ENCODE data around the gene HOXC6. TPM values are rescaled to one million over a fixed set of nuclear protein-coding genes. Genes with fewer than 3 reads are reported as not detected.

The HOXC6 gene
- total RNA-seq, 2 donors from 2014 or later: not detected

DNA sequence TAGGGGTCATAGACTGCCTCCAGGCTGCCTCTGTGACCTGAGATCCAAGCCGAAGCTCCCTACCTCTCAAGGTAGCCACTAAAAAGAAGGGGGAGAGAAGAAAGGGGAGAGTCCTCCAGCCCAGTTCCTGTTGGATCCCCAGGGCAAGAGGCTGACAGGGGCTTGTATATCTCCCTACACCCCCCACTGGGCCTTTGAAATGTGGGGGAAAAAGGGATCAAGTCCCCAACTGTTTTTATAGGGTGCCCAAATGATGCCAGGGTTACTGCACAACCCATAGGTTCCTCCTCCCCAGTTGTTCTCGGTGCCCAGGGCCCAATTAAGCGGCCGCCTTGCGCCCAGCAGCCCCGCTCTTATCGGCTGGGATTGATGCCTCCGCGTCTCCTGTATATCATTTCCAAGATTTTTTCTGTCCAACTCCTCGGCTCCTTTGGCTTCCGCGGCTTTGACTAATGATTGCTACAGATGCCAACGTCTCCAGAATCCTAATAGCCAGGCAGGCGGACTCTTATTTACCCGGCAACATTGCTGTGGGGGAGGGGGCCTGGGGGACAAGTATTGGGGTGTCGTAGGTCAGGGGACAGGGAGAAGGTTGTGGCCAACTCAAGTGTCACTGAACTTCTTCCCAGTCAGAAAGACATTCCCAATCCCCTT is 17.8 kb downstream of the HOXC6 start:
- ATAC-seq (no peak), DNase-seq (no peak)
- intact Hi-C loops (cut with DNase I, micrococcal nuclease): no loop called here

DNA sequence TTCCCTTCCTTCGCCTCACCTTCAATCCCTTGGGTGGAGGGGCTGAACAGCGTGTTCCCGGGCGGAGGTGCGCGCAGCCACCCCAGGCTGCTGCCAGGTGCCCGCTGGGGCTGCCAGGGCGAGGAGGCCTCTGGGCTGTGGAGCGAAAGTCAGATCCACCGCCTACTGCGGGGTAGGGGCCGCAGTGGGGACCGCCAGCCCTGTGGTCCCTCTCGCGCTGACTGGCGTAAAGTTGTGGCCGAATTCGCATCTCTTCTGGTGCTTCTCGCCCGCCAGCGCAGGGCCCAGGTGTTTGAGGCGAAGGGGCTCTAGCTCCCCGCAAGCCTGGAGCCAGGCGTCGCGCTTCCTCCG is 18.5 kb downstream of the HOXC6 start:
- ATAC-seq (no peak), DNase-seq (no peak)
- intact Hi-C loops (cut with DNase I, micrococcal nuclease): no loop called here

DNA sequence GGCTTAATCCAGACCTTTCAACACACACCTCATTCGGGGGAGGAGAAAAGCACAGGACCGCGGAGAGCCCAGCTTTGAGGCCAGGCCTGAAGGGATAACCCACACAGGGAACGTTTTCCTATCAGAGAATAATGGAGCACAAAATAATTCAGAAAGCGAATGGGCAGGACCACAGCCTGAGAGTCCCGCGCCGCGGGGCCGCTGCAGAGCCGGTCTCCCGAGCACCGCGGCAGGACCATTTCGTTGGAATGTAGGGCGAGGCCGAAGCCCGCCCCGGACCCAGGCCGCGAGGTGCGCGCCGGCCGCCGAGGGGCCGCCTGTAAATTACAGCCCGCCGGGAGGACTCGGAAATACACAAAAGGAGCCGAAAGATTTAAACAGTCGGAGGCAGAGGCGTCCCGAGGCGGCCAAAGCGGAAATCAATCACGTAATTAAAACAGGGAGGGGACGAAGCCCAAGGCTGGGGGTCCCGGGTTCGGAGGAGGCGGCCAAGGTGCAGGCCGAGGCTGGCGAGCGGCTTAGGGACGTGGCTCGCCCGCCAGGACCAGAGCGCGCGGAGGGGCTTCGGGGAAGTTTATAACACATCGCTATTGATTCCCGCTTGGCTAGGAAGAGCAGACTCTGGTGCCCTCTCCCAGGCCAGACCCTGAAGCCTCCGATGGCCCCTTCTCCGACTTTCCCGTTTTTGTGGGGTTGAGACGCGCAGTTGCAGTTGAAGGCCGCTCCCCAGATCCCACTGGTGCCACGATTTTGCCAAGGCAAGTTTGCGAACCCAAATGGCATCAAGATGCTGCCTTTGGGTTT is 19.1 kb downstream of the HOXC6 start:
- ATAC-seq (no peak), DNase-seq (no peak)
- intact Hi-C loops (cut with DNase I, micrococcal nuclease): no loop called here

DNA sequence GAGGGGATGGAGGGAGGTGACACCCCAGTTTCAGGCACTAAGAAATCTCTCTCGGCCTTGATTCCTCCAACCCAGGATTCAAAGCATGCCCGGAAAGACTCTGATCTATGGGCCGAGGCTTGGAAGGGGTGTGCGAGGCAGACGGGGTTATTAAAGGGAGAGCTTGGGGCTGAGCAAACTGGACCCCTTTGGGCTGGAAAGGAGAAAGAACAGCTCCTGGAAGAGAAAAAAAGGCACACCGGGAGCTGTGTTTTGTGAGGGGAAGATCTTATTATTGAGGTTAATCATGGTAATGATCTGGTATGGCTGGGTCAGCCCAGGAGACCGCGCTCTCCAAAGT is 19.7 kb downstream of the HOXC6 start:
- DNase-seq: no peak
- ATAC-seq: no peak
- intact Hi-C loops (cut with DNase I, micrococcal nuclease): no loop called here

DNA sequence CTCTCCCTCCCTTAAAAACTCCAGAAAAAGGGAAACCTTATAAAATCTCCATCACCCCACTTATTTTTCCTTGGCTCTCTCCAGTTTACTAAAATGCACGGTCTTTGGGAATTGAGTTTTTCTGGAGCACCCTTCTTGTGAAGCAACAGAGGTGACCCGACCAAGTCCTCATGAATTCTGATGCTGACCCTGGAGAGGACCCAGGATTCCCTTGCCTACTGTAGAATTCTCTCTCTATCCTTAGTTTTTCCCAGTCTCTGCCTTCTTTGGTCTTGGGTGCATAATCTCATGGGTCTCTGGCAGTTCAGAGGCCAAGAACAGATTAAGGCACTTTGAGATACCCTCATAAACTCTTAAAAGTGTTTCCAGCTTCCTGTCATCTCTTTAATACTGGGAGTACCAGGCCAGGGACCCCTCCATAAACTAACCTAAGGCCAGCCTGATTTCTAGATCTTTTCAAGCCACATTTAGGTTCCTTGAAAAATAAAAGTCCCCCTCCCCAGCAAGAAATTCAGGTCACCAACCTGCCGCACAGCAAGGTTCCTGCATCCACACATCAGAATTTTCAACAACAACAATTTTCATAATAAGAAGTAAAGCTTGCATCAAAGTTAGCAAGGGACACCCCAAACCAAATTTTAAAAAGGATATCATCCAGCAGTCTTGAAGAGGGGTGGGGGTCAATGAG is 20.3 kb downstream of the HOXC6 start:
- ATAC-seq (no peak), DNase-seq (no peak)
- intact Hi-C loops (cut with DNase I, micrococcal nuclease): no loop called here

DNA sequence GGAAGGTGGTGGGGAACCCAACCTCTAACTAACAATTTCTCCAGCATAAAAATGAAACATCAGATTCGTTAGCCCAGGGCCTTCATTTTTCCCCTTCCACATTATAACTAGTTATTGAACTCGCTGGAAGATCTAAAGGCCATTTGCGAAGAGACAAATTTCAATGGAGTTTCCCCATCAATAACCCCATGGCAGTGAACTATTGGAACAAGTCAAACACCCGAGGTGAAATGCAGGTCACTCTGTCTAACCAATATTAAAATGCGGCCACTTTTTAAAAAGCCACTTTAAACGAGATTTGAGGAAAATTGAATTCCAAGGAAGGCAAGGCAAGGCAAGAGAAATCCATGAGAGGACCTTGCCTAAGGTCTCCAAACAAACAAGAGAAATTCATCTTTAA is 20.9 kb downstream of the HOXC6 start:
- DNase-seq: no peak
- ATAC-seq: no peak
- intact Hi-C loops (cut with DNase I, micrococcal nuclease): no loop called here

DNA sequence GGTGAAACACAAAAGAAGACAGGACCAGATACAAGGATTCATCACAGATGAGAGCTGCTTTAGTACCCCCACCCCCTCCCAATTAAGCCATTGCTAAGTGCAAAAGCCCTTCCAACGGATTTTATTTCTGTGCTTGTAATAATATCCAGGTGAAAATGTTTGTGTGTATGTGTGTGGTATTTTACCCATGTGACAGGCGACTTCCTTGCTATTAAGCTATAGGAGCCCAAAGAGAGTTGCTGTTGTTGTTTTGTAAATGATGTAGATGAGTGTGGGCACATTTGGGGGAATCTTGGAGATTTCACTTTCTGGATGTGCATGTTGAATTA is 22.2 kb downstream of the HOXC6 start:
- ATAC-seq: no peak
- no peak for DNase-seq
- intact Hi-C loops (cut with DNase I, micrococcal nuclease): no loop called here

DNA sequence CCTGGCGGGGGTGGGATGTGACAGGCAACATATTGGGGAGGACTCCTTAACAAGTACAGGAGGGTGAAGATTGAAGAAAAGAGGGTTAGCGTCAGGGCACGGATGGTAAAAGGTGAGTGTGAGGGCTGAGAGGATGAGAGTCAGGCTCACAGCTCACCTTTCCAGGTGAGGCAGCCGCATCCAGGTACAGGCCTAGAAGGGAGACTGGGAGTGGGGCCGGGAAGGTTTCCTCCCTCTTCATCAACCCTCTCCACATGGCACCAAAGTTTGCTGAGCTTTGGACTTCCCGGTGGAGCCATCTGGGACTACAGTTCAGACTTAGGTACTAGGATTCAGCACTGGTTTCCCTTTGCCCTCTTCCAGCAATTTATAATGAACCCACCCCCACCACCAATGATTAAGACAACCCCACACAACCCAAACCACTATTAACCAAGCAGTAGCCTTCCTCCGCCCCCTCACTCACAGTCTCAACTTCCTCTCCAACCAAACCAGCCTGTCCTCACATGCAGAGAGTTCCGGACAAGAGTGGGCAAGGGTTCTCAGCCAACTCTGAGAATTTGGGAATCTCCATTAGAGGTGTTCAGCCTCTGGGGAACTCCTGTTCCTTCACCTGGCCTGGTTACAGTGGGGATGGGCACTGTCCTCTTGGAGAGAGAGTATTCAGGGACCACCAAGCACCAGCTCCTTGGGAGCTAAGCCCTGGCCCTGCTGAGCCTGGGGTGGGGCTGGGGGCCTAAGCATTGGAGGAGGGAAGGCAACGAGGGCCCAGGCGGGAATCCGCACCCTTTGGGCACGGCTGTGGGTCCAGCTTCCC is 23.0 kb downstream of the HOXC6 start:
- intact Hi-C loops (cut with DNase I, micrococcal nuclease): no loop called here
- DNase-seq (no peak), ATAC-seq (no peak)

DNA sequence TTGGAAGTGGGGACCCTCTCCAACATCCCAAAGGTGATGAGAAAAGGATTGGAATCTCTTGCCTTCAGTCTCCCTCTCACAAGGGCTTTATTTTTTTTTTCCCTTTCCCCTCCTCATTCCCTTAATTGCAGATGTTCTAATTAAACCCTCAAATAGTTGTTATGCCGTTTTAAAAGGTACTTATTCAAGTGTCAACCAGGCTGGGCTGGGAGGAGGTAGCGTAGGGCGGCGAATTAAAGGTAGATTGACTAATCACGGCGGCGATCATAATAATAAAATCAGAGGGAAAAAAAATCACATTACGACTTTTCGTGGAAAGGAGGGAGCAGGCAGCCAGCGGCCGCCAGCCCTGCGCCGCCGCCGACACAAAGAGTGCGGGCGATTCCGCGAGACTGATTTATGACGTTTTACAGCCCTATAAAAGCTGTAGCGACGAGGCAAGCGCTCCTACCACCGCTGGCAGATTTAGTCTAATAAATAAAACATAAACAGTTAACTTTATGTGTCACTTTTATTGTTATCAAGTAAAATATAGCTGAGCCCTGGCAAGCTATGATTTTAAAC is 23.7 kb downstream of the HOXC6 start:
- DNase-seq (peak in 1 of 2 donors; percentile 45), ATAC-seq (peak; percentile 90)
- intact Hi-C loops (cut with DNase I, micrococcal nuclease): no loop called here

DNA sequence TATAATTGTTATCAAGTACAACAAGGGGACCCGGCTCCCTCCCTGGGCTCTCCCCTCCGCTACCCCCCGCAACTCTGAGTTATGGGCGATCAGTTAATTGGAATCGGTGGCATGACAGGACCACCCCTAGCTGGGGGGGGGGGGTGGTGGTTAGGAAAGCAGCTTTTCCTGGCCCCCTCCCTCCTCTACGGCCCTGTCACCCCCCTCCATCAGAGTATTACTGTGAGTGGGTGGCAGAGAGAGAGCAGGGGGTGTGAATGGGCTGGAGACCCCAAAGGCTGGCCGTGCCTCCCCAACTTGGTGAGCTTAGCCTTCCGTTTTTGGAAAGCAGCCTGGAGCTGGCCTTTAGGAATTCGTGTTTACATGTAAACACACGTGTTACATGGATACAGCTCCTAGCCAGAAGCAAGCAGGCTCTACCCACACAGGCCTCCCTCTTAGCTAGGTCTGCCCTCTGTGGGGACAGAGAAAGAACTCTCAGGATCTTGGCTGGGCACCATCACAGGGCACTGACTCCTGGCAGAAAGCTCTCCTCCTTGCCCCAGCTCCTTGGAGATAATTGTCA is 24.3 kb downstream of the HOXC6 start:
- DNase-seq: no peak
- ATAC-seq: peak; percentile 12
- intact Hi-C loops (cut with DNase I, micrococcal nuclease): no loop called here

DNA sequence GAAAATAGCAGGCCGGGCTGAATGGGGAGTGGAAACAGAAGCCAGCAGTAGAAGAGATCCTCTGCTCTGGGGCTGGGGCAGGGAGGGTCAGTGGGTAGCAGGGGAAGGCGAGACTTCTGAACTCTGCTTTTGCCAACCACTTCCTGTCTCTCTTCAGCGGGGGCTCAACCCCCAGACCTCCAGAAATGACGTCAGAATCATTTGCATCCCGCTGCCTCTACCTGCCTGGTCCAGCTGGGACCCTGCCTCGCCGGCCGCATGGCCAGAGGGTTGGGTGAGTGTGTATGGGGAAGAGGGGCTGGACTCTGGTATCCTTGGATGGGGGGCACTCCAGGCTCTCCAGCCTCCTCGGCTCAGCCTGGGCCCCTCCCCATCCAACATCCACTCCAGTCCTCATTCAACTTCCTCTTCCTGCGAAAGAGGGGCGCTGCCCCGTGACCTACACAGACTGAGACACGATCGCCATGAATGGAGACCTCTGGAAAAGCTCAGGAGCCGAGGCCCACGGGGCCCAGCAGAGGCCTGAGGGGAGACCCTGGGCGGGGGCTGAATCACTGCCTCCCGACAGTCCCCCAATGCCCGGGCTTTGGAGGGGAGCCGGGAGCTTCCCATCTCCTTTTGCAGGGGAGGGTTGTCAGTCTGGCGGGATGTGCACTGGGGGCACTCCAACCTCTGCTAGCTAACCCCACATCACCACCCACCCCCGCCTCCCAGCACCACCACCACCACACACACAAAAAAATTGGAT is 24.9 kb downstream of the HOXC6 start:
- intact Hi-C loops (cut with DNase I, micrococcal nuclease): no loop called here
- ATAC-seq (peak; percentile 18), DNase-seq (no peak)

DNA sequence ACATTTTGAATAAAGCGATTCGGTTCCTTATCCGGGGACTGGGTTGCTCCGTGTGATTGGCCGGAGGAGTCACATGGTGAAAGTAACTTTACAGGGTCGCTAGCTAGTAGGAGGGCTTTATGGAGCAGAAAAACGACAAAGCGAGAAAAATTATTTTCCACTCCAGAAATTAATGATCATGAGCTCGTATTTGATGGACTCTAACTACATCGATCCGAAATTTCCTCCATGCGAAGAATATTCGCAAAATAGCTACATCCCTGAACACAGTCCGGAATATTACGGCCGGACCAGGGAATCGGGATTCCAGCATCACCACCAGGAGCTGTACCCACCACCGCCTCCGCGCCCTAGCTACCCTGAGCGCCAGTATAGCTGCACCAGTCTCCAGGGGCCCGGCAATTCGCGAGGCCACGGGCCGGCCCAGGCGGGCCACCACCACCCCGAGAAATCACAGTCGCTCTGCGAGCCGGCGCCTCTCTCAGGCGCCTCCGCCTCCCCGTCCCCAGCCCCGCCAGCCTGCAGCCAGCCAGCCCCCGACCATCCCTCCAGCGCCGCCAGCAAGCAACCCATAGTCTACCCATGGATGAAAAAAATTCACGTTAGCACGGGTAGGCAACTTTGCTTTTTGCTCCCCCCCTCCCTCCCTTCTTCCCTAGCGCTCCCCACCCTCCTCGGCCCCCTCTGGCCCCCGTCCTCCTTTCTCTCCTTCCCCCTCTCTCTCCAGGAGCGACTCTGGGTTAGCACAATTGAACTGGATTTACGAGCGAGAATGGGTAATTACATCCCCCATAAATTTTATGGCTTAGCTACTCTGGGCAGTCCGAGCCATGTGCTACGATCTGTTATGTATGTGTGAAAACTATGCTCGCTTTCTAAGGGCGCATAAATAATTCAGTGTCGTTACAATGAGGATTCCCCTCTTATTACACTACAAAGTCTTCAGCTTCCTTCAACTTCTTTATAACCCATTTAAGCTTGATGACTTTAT is 25.8 kb downstream of the HOXC6 start, which contains the start of gene HOXC4:
TSS of gene HOXC4 (plus strand) at position 85 of the 991 bp plus-strand sequence. CDS start at position 173, 88 bp downstream.
- intact Hi-C loops (cut with DNase I, micrococcal nuclease): no loop called here
- ATAC-seq: peak; percentile 68
- DNase-seq: no peak

DNA sequence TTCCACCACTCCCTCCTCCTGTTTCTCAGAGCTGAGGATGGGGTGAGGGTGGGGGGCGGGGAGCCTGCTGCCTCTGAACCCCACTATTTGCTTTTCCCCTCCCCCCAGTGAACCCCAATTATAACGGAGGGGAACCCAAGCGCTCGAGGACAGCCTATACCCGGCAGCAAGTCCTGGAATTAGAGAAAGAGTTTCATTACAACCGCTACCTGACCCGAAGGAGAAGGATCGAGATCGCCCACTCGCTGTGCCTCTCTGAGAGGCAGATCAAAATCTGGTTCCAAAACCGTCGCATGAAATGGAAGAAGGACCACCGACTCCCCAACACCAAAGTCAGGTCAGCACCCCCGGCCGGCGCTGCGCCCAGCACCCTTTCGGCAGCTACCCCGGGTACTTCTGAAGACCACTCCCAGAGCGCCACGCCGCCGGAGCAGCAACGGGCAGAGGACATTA is 26.5 kb downstream of the HOXC6 start:
- ATAC-seq (no peak), DNase-seq (no peak)

DNA sequence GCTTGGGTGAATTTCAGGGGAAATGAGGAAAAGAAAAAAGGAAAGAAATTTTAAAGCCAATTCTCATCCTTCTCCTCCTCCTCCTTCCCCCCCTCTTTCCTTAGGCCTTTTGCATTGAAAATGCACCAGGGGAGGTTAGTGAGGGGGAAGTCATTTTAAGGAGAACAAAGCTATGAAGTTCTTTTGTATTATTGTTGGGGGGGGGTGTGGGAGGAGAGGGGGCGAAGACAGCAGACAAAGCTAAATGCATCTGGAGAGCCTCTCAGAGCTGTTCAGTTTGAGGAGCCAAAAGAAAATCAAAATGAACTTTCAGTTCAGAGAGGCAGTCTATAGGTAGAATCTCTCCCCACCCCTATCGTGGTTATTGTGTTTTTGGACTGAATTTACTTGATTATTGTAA is 27.3 kb downstream of the HOXC6 start:
- ATAC-seq (no peak), DNase-seq (no peak)
- intact Hi-C loops (cut with DNase I, micrococcal nuclease): no loop called here

More for the DNA sequence above, 26.5 kb downstream of the HOXC6 start:
- intact Hi-C loops (cut with DNase I, micrococcal nuclease): no loop called here

DNA sequence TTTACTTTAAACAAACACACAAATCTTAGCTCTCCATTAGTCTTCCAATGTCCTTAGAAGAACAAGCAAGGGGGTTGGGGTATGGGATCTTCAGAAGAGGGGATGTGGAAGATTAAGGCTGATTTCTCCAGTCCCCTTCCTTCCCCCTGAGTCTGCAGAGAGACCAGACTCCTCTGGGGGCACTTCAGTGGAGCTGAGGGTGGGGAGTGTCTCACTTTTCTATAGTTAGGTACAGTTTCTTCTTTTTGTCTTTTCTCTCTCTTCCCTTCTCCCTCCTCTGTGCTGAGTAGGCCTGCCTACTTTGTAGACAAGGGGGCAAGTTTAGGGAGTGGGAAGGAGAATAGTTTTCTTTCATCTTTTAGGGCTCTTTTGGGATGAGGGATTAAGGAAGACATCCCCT is 27.9 kb downstream of the HOXC6 start:
- ATAC-seq (no peak), DNase-seq (no peak)
- intact Hi-C loops (cut with DNase I, micrococcal nuclease): no loop called here

DNA sequence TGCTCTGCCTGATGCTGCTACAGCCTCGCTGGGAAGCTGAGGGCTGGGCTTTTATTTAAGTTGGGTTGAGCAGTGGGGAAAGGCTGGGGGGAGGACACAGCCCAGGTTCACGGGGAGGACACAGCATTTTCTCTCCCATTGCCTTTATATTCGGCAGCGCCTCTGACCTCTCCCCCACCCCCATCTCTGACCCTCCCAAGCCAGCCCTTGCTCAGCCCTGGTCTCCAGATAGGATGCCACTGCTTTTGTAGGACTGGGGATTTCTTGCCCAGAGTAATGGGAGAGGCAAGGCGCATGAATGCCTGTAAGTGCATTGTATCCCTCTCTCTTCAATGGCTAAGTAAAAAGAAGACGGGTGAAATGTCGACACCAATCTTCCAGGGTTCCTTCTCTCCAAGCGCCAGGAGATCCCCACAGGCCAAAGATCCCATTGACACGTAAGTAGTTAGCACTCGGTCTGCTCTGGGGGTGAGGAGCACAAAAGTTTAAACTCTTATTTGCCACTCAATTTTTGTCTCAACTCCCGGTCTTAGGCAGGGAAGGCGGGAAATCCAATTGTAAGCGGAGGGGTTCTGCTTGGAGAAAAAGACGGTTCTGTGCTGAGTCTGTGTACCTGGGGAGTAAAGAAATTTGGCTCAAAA is 30.0 kb downstream of the HOXC6 start:
- intact Hi-C loops (cut with DNase I, micrococcal nuclease): no loop called here
- DNase-seq (no peak), ATAC-seq (no peak)

Data from left colon (tissue), 2 donors.